GM13977 (cell line): ENCODE measurements around the gene ARHGAP15.

Experiments
- DNase-seq: peaks from one replicate; pipeline ENCODE4 v3.0.0; 2012; ENCODE audit warnings: low spot score
- CTCF ChIP-seq: IDR thresholded peaks from 2 replicates; pipeline ENCODE4 v1.5.1; 2012; ENCODE audit warnings: mild to moderate bottlenecking, control low read depth; ENCODE audit not compliant: insufficient read depth; ENCODE audit errors: extremely low read depth, missing control alignments
- in situ Hi-C: fragments of 300-500 bp; cut with MboI; formaldehyde crosslinking; loops from one replicate; pipeline ENCODE4 v1.12.0; 2022; ENCODE audit warnings: low sequenced_read_pairs, low pct_unique_long_range_greater_than_20kb, mixed read lengths, inconsistent platforms; ENCODE audit not compliant: unreplicated experiment

ARHGAP15 gene

DNA sequence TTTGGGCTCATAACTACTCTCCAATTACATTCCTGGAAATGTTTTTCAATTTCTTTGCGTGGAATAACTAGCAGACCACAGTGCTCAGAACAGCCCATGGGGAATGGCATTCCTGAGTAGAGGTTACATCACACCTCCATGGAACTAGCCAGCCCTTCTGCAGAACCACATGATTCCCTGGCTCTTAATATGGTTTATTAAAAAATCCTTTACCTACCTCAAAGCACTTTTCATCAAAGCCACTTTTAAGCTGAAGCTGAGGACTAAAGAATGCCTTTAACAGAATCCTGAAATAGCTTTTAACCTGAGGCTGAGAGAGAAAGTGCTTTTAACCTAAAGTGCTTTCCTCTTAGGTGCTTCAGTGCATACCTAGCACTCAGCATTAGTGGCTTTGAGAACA, 376.3 kb downstream of the ARHGAP15 start:
- no peak for DNase-seq
- in situ Hi-C loops = no loop called here
- no peak for TF ChIP-seq CTCF

DNA sequence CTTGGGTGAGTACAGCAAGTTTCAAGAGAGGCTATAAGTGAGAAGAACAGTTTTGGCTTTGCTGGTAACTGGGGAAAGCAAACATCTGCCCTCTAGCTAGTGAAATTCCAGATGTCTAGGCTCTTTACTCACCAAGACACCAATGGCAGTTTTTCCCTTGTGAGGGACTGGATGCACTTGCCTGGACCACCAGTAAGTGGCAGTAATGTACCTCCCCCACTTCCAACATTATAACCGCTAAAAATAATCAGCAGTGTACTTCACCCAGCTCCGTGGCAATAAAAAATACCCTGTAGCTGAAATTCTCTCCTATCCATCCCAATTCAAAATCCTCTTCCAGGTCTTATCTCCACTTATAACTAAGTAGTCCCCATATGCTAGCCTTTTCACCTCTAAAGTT, 383.9 kb downstream of the ARHGAP15 start:
- peak; percentile 12 for DNase-seq
- in situ Hi-C loops = no loop called here
- peak; percentile 66 for TF ChIP-seq CTCF

DNA sequence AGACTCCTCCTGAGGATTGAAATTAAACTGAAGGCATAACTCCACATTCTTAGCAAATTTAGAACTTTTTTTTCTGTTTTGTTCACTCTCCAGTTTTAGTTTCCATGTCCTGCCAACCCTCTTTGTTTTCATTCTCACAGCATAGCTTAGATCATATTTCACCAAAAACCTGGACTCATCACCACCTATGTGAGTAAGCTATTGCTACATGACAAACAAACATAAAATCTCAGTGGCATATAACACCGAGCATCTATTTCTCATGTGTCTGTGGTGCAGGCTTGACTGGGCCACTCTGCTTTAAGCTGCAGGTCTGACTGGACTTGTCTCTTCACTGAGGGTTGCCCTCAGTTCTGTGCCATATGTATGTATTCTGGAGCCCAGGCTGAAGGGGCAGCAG, 385.2 kb downstream of the ARHGAP15 start:
- no peak for TF ChIP-seq CTCF
- DNase-seq = no peak
- in situ Hi-C loops = no loop called here

DNA sequence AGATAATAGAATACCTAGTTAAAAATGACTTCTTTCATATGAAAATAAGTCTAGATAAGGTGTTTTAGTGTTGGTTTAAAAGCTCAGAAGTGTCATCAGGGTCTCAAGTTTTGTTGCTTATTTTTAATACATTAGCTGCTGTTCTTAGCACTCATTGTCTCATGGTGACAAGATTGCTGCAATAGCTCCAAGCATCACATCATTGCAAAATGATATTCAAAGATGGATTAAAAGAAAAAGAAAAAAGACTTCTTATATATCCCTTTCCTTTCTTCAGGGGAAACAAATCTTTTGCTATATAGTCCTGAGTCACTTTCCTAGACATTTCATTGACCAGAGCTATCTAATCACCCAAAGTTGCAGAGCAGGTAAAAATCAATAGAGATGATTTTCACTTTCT, 386.1 kb downstream of the ARHGAP15 start:
- no peak for DNase-seq
- TF ChIP-seq CTCF = no peak
- in situ Hi-C loops = no loop called here

DNA sequence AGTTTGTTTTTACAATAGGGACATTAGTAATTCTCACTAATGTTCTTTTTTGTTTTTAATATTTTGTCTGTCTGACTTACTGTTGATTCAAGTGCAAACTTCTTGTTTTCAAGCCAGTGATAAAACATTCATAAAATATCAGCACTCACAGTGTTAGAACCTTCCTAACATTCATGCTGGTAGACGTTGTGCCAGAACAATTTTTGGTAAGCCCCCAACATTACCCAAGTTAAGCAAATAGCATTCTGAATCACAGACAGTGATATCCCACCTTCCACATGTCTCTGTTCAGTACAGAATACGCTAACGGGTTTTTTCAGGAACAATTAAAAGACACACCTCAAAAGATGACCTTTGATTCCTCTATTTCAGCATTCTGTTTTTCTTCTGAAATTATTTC, 390.3 kb downstream of the ARHGAP15 start:
- in situ Hi-C loops = no loop called here
- TF ChIP-seq CTCF = no peak
- DNase-seq = no peak

- DNase-seq = no peak
- TF ChIP-seq CTCF = no peak
- in situ Hi-C loops = no loop called here
These were observed 392.2 kb downstream of the ARHGAP15 start for GRCh38 chr2:143521396-143521795.

DNA sequence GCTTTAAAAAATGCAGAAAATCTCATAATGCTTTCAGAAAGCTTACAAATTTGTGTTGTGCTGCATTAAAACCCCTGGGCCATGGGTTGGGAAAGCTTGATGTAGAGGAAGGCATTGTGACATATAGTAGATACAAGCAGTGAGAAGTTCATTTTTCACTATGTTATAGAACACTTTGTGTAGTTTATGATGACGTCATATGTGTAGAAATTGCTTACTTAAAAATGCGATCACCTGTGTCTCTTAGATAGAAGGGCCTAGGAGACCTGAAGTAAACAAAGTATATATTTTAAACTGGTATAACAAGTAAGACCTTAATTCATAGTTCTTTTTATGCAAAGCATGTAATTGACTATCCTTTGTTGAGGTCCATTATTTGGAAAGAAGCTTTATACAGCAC, 393.5 kb downstream of the ARHGAP15 start:
- no peak for TF ChIP-seq CTCF
- in situ Hi-C loops = no loop called here

More for the DNA sequence above, 393.5 kb downstream of the ARHGAP15 start:
- DNase-seq = no peak
